ENCODE results near the gene EBF3.

EBF3 gene

GRCh38 chr10:129894698-129895097 lies 69.4 kb downstream of the EBF3 start:
- no peak for DNase-seq (ENCODE audit: low read depth in 2 of 2, low spot score in 1 of 2)

DNA sequence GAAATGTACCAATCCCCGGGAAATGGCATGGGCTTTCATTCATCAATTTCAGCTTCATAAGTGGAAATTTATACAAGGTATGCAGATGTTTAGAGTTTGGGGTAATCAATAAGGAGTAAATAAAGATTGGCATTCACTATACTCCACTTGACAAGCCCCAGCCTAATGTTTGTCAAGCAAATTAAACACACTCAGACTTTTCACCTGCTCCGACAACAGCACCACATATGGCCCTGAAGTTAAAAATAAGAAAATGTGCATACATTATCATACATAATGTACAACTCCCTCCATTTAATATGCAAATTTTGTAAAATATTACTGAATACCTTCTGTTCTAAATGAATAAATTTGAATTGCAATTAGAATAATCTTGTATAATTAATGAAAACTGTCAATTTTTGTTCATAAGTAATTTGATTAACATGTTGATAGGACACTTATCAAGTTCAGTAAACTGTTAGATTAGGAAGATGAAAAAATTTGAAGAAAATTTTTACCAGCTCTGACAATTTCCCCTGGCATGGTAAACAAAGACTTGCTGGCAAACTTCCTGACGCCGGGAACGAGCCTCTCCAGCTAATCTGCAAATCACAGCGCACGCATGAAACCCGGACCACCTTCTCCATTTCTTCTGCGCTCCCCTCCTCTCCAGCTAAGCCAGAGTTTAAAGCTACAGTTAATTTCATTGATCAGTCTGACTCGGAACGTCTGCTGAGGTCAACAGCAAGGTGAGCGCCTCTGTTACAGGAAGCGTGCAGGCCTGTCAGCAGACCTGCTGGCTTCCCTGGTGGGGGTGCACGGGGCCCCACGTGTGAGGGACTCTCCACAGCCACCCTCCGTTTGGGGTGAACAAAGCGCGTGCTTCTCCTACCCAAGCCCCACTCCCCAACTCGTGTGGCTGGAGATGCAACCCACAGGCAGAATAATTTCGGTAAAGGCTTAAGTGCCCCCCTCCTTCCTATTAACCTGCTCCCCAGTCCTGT lies 70.7 kb downstream of the EBF3 start:
- no peak for DNase-seq (ENCODE audit: low read depth in 2 of 2, low spot score in 1 of 2)

DNA sequence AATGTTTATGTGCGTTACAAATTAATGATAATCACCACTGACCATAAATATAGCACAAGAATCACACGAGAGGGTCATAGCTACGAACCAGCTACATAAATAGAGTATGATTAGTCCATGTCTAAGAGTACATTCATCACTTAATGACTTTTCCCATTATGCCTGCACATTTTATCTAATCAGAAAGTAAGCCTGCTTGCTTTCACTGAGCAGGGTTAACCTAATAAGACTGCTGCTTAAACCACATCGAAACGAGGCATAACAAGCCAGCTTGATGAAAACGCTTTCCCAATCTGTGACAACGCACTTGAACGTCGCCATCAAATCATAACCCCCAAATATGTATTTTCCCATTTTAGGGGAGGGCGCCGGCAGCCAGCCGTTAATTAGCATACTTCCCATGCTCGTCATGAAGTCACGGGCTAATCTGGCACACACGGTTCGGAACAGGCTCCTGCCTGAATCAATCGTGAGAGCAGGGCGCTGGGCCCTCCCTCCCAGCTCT lies 71.5 kb downstream of the EBF3 start:
- DNase-seq (ENCODE audit: low read depth in 2 of 2, low spot score in 1 of 2), result no peak

DNA sequence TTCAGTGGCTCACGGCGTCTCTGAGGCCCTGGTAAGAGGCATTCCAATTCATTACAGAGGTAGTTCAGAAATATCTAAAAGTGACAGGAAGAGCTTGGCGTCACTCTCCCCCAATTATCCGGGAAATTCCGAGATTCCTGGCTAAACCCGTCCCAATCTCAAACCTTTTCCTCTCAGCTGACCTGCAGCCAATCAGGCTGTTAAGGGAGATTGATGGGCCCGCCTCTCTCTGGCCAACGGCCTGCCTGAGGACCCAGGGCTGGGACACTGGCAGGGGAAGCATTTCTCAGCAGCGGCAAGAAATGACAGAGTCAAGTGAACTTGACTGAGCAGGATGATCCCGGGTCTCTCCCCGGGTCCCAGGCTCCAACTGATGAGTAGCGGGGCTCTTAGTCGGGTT lies 72.3 kb downstream of the EBF3 start:
- DNase-seq (ENCODE audit: low read depth in 2 of 2, low spot score in 1 of 2), result no peak

- no peak for DNase-seq (ENCODE audit: low read depth in 2 of 2, low spot score in 1 of 2)
These were observed 73.9 kb downstream of the EBF3 start for GRCh38 chr10:129890170-129890569.

- DNase-seq (ENCODE audit: low read depth in 2 of 2, low spot score in 1 of 2), result peak in 1 of 2 donors; percentile 15
These were observed 75.1 kb downstream of the EBF3 start for GRCh38 chr10:129888784-129889616.

DNA sequence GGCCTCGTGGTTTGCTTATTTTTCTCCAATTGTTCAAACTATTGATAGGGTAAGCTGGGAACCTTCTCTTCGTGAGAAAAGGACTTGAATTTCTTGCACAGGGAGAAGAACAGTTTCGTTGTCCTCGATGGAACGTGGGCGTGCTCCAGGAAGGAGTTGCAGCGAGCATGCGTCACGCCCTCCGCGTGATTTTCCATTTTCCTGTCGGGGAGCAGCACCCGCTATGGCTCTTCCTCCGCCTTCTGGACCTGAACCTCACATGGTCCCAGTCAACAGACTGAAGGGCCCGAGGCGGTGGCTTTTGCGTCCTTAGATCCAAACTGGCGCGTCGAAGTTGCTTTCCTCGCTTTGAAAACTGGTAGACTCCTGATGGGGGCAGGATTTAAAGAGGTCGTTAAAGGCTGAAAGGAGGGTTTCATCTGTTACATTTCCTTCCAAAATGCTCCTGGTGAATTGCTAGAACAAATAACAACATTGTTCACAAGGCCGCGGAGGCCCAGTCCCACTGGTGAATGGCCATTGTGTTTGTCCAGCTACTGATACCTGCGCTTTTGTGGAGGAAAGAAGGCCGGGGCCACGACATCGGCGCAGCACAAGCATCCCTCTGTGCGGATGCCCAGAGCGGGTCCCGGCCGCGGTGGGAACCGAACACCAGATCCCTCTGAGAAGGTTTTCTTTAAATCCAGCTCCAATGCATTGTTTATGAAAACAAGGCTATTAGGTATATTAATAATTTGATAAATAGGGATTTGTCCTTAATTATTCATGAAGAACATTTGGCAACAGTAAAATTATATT lies 75.9 kb downstream of the EBF3 start:
- DNase-seq (ENCODE audit: low read depth in 2 of 2, low spot score in 1 of 2), result no peak

DNA sequence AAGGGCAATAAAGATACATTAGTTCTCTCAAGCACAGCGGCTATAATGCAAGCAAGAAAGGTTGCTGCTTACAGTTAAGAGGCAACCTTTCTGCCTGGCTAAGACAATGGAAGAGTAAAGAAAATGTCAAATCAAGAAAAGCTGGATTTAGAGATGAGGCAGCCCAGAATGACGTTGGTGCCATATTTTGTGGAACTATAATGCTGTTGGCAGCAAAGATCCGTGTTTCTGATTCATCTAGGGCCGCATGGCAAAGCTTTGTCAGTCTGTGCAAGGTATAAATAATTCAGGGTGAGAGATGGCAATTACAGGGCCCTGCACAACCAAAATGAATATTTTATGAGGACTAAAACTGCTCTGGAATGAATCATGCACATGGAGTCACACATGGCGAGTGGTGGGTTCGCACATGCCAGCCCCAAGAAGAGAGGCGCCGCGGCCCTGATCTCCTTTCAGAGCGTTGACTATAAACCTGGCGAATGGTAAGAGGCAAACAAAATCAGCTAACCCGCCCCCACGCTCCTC lies 76.6 kb downstream of the EBF3 start:
- no peak for DNase-seq (ENCODE audit: low read depth in 2 of 2, low spot score in 1 of 2)

DNA sequence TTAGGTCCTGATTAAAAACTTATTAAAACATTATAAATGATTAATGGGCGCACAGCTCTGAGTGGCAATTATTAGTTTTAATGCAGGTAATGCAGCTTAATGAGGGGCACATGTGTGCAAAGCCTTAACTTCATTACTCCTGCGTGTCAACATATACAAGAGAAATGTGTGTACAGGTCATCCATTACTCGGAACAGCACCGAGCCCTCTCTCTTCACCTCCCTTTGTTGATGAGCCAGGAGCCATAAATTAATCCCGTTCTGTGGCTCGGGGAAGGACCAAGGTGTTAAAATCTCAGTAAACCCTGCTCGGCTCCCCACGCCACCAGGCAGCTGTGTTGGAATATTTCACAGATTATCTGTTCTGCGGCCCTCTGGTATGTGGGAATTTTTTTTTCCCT lies 77.8 kb downstream of the EBF3 start:
- DNase-seq (ENCODE audit: low read depth in 2 of 2, low spot score in 1 of 2), result no peak

DNA sequence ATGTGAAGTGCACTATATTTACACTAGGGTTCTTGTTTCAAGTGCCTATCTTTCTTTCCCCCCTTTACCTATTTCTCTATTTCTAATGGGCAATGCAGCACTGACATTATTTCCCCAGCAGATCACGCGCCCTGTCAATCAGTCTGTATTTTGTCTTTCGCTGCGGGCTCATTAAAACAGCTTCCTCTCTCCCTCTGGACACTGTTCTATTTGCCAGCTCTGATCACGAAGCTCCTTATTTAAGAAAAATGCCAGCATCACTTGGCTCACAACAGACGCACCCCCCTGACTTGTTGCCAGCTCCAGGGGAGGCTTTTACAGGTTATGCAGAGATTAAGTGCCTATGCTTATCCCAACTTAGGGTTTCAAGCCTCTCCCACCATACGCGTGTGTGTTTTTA lies 78.5 kb downstream of the EBF3 start:
- no peak for DNase-seq (ENCODE audit: low read depth in 2 of 2, low spot score in 1 of 2)

GRCh38 chr10:129884398-129885078 lies 79.5 kb downstream of the EBF3 start:
- no peak for DNase-seq (ENCODE audit: low read depth in 2 of 2, low spot score in 1 of 2)

DNA sequence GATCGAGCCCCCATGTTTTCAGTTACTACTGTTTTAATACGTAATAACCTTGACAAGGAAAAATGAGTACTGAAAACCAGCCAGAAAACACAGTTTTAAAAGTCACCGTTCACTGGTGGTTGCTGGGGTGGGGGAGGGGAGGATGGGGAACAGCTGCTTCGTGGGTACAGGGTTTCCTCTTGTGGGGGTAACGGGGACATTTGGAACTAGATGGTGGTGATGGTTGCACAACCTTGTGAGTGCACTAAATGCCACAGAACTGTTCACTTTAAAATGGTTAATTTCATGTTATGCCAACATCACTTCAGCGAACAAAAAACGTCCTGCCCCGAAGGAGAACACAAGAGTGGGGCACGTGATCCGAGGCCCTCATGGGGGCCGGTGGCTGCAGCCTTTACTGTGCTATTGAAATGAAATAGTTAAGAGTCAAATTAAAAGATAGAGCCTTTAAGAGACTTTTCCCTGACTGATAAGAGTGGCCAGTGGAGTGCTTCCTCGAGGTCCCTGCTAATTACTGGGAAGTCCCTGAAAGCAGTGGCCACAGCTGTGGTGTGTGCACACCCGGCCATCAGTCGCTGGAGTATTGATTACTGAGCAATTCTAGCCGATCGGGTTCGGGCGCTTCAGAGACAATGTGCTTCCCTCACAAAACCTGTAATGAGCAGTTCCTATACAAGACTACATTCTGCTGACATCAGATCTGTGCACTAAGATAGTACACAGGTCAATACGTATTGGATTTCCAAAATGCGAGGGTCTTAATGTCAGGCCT lies 80.3 kb downstream of the EBF3 start:
- no peak for DNase-seq (ENCODE audit: low read depth in 2 of 2, low spot score in 1 of 2)

GRCh38 chr10:129883029-129883428 lies 81.0 kb downstream of the EBF3 start:
- no peak for DNase-seq (ENCODE audit: low read depth in 2 of 2, low spot score in 1 of 2)

GRCh38 chr10:129882291-129883010 lies 81.6 kb downstream of the EBF3 start:
- DNase-seq (ENCODE audit: low read depth in 2 of 2, low spot score in 1 of 2), result no peak

DNA sequence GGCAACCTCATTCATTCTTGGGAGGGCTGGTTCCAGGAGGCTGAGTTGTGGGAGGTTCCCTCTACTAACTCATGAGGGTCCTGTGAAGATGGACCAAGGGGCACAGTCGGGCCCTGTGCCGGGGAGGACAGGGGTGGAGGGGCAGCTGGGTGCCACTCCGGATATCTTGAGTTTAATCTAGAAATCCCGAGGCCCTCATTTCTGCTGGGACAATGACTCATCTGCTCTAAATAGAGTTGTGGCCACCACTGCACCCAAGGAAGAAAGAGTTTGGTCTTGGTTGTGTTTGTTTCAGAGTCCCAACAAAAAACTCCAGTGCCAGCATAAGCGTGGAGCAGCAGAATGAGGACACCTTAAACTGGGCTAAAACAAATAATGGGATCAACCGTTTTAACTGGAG lies 82.4 kb downstream of the EBF3 start:
- DNase-seq (ENCODE audit: low read depth in 2 of 2, low spot score in 1 of 2), result no peak

- DNase-seq (ENCODE audit: low read depth in 2 of 2, low spot score in 1 of 2), result no peak
These were observed 83.7 kb downstream of the EBF3 start for GRCh38 chr10:129880191-129880870.

- no peak for DNase-seq (ENCODE audit: low read depth in 2 of 2, low spot score in 1 of 2)
These were observed 84.4 kb downstream of the EBF3 start for GRCh38 chr10:129879655-129880054.

DNA sequence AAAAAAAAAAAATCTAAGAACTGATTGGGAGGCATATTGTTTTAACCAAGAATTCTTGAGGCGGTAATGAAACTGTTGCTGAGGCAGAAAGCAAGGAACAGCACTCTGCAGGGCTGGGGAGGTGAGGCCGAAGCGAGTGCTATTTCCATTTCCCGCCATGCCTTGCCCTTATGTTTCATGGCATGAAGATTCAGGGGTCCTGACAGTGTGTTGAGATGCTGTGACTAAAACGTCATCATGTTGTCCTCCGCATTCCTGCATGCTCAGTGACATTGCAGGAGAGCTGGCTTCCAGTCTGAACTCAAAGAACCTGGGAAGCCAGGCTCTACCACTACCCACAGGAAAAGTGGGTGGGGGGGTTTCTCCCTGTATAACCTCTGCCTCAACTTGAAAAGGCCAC lies 85.2 kb downstream of the EBF3 start:
- no peak for DNase-seq (ENCODE audit: low read depth in 2 of 2, low spot score in 1 of 2)
